Neural crest cell (in vitro differentiated cells): ENCODE measurements around the gene SLC37A2. TPM values are rescaled to one million over a fixed set of nuclear protein-coding genes. Genes with fewer than 3 reads are reported as not detected.

Experiments used
- DNase-seq: peaks from one replicate; pipeline ENCODE4 v3.0.0; 2021; ENCODE audit warnings: low read depth, mixed read lengths, low spot score
- H3K27ac Mint-ChIP-seq: one replicate; pipeline ENCODE4 v1.8.0; 2021; ENCODE audit warnings: mild to moderate bottlenecking, mixed read lengths; ENCODE audit not compliant: unreplicated experiment
- H3K27me3 Mint-ChIP-seq: 2 replicates; pipeline ENCODE4 v1.8.0; 2021; ENCODE audit warnings: low read depth, mild to moderate bottlenecking, mixed read lengths
- H3K36me3 Mint-ChIP-seq: 2 replicates; pipeline ENCODE4 v1.8.0; 2021; ENCODE audit warnings: low read depth, mild to moderate bottlenecking, mixed read lengths
- H3K4me1 Mint-ChIP-seq: 2 replicates; pipeline ENCODE4 v1.8.0; 2021; ENCODE audit warnings: mixed read lengths
- H3K4me3 Mint-ChIP-seq: one replicate; pipeline ENCODE4 v1.8.0; 2021; ENCODE audit warnings: mild to moderate bottlenecking, mixed read lengths
- H3K9me3 Mint-ChIP-seq: 2 replicates; pipeline ENCODE4 v1.8.0; 2021; ENCODE audit warnings: mixed read lengths
- total RNA-seq: library from RNA; stranded (reverse); gene quantifications from 2 replicates; pipeline ENCODE4 v1.2.1, GENCODE V29; 2021
- TF ChIP-seq, protein P1 (sequence below): fragments of 200-600 bp; sonication (generic); conservative IDR thresholded peaks from 2 replicates; pipeline ENCODE4 v1.5.0; 2021; ENCODE audit warnings: antibody characterized with exemption, mild to moderate bottlenecking

The SLC37A2 gene
- total RNA-seq, 1 donor from 2014 or later: 1.2 TPM

DNA sequence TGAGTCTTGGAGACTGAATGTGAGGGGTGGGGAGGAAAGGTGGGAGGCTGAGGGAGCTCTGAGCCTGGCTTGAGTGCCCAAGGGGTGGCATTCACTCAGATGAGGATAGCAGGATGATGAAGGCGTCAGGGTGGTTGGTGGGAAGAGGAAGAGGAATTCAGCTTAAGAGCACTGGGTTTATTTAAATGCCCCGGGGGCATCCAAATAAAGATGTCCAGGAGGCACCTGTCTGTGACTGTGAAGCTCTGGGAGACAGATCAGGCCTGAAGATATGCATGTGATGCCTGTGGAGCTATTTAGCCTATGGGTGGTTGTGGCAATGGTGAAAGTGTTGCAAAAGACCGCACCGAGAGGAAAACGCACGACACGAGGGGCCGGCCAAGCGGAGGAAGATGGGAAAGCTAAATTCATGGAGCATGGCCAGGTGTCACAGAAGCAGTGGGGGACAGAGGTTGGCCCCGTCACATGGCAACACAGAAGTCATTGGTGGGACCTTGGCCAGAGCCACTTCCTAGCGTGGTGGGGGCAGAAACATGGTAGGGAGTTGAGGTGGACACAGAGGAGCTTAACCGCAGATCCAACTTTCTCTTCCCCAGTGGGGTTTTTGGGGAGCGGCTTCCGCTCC is 15.5 kb downstream of the SLC37A2 start:
- DNase-seq: no peak
- H3K27ac Mint-ChIP-seq: no peak overlapping the region
- H3K27me3 Mint-ChIP-seq: no peaks in the 10 kb centered on the region
- TF ChIP-seq, protein P1, sequence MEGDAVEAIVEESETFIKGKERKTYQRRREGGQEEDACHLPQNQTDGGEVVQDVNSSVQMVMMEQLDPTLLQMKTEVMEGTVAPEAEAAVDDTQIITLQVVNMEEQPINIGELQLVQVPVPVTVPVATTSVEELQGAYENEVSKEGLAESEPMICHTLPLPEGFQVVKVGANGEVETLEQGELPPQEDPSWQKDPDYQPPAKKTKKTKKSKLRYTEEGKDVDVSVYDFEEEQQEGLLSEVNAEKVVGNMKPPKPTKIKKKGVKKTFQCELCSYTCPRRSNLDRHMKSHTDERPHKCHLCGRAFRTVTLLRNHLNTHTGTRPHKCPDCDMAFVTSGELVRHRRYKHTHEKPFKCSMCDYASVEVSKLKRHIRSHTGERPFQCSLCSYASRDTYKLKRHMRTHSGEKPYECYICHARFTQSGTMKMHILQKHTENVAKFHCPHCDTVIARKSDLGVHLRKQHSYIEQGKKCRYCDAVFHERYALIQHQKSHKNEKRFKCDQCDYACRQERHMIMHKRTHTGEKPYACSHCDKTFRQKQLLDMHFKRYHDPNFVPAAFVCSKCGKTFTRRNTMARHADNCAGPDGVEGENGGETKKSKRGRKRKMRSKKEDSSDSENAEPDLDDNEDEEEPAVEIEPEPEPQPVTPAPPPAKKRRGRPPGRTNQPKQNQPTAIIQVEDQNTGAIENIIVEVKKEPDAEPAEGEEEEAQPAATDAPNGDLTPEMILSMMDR: no peak
- no peaks in the 10 kb centered on the region for H3K9me3 Mint-ChIP-seq
- peaks cover 11% of the 10 kb centered on the region for H3K4me1 Mint-ChIP-seq
- no peak overlapping the region for H3K4me3 Mint-ChIP-seq
- no peaks in the 10 kb centered on the region for H3K36me3 Mint-ChIP-seq

DNA sequence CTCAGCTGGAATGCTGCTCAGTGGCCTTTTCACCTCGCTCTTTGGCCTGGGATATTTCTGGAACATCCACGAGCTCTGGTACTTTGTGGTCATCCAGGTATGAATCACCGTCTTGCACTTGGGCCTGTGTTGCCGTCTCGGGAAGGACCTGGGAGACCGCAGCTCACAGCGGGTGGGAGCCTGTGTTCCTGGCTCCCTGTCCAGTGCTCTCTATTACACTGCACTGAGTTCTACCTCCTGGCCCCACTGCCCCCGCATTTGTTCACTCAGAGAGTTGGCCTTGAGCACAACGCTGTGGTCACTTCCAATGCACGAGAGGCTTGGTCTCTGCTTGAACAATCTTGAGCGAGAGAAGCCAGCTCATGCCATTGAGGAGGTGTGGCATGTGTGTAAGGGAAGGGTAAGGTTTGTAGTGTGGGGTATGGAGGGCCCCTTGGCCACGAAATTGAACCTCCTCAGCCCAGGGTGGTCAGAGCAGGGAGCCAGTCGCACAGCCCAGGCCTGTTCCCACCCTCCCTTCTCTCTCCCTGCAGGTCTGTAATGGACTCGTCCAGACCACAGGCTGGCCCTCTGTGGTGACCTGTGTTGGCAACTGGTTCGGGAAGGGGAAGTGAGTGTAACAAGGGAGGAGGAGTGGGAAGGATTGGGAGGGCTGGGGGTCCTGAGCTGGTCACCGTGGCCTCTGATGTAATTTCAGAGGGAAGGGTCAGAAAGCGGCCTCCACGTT is 16.2 kb downstream of the SLC37A2 start:
- Mint-ChIP-seq H3K27ac (no peak overlapping the region), H3K9me3 (no peaks in the 10 kb centered on the region), H3K36me3 (no peaks in the 10 kb centered on the region), H3K4me1 (peaks cover 11% of the 10 kb centered on the region), H3K27me3 (no peaks in the 10 kb centered on the region), H3K4me3 (no peak overlapping the region)
- DNase-seq: no peak
- TF ChIP-seq, protein P1: no peak

DNA sequence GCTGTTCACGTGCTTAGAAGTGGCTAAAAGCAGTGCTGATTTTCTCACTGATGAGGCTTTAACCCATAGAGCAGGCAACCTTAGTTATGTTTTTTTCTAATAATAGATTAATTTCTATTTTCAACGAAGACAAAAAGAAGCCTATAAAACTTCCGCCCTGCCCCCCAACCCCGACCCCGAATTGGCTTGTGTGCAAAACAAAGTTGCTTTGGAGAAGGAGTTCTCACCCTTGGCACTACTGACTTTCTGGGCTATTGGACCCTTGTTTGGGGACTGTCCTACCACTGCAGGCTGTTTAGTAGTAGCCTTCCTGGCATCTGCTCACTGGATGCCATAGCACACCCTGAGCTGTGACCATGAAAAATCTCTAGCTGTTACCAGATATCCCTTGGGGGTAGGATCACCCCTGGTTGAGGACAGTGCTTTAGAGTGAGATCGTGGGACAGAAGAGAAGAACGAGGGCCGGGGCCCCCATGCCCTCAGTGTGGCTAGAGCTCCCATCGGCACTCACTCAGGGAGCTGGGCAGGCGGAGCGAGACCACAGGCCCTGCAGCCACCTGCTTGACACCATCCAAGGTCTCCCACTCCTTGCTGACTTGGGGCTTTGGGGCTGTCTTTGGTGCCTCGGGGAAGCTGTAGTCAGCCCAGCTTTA is 16.9 kb downstream of the SLC37A2 start:
- Mint-ChIP-seq H3K4me3 (no peak overlapping the region), H3K27me3 (no peaks in the 10 kb centered on the region), H3K9me3 (no peaks in the 10 kb centered on the region), H3K4me1 (peaks cover 11% of the 10 kb centered on the region), H3K27ac (no peak overlapping the region), H3K36me3 (no peaks in the 10 kb centered on the region)
- no peak for DNase-seq
- TF ChIP-seq, protein P1: no peak

DNA sequence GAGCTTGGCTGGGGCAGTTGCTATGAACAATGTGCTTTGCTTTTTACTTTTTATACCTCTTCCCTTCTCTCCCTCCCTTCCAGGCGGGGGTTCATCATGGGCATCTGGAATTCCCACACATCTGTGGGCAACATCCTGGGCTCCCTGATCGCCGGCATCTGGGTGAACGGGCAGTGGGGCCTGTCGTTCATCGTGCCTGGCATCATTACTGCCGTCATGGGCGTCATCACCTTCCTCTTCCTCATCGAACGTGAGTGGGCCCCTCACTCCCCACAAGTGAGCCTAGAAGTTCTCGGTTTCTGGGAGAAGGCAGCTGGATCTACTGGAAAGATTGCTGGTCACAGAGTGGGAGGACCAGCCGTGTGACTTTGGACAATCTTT is 17.4 kb downstream of the SLC37A2 start:
- Mint-ChIP-seq H3K9me3 (no peaks in the 10 kb centered on the region), H3K36me3 (no peaks in the 10 kb centered on the region), H3K4me1 (peaks cover 11% of the 10 kb centered on the region), H3K27ac (no peak overlapping the region), H3K27me3 (no peaks in the 10 kb centered on the region), H3K4me3 (no peak overlapping the region)
- DNase-seq: no peak
- TF ChIP-seq, protein P1: no peak

DNA sequence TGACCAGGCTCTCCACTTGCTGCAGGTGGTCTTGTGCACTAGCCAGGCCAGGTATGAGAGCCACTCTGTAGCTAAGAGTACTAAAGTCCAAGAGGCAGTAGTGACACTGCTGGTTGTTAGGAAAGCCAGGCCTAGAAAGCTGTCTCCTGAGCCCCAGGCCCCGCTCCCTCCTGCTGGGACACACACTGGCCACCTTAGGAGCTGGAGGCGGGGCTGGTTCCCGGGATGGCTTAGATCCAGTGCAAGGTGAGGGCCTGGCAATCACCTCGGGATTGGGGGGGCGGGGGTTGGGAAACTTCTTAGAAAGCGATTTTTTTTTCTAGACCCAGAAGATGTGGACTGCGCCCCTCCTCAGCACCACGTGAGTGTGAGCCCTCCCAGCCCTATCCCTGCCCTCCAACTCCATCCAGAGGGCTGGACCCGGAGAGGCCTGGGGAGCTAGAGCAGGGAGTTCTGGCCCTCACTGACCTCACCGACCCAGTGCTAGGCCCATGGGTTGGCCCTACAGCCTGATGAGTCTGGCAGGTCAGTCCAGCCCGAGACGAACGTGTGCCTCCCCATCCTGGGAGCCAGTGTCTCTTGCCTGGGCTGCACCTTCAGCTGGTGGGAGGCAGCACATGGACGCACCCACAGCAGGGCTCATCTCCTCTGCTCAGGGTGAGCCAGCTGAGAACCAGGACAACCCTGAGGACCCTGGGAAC is 18.1 kb downstream of the SLC37A2 start:
- H3K36me3 Mint-ChIP-seq: no peaks in the 10 kb centered on the region
- H3K9me3 Mint-ChIP-seq: no peaks in the 10 kb centered on the region
- no peak overlapping the region for H3K4me3 Mint-ChIP-seq
- DNase-seq: no peak
- H3K27me3 Mint-ChIP-seq: no peaks in the 10 kb centered on the region
- H3K4me1 Mint-ChIP-seq: peaks cover 11% of the 10 kb centered on the region
- H3K27ac Mint-ChIP-seq: peak overlapping the region; percentile 50
- TF ChIP-seq, protein P1: no peak
